Measurements from ENCODE around the gene CEACAM1.
"Not testable (repeated sequence)": the region's sequence is repeated elsewhere in the genome, so short reads cannot be mapped to it uniquely, and the experiment has no call there.

CEACAM1 gene

DNA sequence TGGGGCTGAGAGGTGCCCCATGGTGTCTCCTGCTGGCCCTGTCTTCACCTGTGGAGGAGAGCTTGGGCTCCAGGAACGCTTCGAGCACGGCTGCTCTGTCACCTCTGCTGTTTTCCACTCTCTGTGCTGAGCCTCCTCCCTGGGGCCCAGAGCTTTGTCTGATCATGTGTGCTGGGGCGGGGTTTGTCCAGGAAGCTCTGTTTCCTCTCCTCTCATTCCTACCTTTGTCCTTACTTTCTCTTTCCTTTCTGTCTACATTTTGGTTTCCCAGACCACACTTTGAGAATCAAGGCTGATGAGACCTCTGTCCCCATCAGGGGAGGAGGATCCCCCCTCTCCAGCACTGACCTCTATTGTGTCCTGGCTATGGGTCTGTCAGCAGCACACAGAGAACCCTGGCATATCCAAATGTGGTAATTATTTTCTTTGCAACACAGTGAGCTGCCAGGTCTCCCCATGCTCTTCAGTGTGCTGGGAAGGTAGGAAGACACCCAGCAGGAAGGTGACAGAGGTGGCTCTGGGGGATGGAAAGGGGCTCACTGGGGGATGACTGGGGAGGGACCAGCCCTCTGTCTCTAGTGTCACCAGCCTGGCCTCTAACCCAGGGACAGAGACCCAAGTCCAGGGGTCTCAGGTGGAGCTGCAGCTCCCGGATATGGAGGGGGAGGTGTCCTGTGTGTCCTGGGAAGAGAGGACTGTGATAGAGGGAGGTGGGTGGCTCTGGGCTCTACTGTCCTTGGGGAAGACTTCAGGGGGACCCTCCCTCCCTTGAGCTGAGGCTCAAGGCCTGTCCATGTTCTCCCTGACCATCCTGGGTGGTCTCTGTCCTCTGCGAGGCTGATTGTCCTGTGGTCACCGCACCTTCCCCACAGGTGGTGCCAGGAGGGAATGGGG, at the start of gene CEACAM1:
TSS of gene CEACAM1 (minus strand) at position 128 of the 894 bp plus-strand sequence. CDS start at position 21, 107 bp downstream.
- no peak for DNase-seq

DNA sequence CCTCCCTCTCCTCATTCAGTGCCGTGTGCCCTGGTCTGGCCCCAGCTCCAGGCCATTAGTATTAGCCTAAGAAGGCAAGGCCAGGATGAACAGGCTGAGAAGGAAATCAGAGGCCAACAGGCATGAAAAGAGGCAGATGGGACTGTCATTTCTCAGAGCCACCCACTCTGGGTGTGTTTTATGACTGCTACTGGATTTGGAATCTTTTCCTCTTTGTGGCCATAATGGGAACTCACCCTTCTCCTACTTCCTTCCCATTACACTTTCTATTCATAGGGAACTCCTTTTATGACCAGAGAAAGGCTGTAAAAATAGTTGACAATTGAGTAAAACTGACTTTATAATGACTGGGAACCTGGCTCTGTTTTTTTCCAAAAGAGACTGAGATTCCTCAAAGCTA, 48.7 kb upstream of the CEACAM1 start:
- no peak for DNase-seq

DNA sequence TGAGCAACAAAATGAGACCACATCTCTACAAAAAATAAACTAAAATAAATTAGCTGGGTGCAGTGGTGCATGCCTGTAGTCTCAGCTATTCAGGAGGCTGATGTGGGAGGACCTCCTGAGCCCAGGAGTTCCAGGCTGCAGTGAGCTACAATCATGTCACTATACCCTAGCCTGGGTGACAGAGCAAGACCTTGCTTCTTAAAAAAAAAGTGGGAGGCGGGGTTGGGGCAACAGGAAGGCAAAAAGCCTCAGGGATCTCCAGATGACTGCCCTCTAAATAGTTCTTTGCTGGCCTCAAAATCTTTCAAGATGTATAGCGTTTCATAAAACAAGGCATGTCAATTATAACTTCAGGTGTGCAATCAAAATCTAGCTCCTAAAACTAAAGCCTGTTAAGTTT, 48.0 kb upstream of the CEACAM1 start:
- no peak for DNase-seq

DNA sequence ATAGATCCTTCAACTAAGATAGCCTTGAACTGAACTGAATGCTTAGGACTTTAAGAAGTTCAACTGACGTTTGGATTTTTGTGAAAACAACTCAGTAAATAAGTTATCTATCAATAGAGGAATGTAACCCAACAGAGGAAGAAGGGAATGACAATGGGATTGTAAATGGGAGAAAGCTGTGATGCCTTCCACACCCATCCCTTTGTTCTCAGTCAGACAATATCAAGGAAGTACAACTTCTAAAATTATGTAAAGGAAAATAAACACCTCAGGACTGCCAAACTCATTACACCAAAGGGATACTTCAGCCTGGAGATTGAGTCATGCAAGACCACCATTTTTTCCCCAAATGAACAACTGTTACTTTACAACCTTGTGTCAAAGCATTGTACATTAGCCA, 45.4 kb upstream of the CEACAM1 start:
- DNase-seq = no peak

DNA sequence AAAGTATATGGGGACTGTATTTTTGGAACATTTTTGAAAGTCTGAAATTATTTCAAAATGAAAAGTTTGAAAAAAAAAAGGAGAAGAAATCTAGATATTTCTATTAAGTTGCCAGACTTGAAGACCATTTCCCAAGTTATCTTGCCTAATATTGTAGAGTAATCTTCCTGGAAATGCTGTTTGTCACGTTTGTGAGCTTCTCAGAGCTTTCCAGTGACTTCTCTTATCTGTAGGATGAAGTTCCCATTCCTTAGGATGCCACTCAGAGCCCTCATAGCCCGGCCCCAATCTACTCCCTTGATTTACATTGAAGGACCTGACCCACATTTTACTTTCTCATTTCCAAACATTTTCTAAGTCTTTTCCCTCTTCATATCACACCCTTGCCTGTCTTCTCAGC, 42.8 kb upstream of the CEACAM1 start:
- DNase-seq = no peak

GRCh38 chr19:42569193-42569592, 40.9 kb upstream of the CEACAM1 start:
- DNase-seq = no peak

GRCh38 chr19:42568006-42568405, 39.7 kb upstream of the CEACAM1 start:
- no peak for DNase-seq

DNA sequence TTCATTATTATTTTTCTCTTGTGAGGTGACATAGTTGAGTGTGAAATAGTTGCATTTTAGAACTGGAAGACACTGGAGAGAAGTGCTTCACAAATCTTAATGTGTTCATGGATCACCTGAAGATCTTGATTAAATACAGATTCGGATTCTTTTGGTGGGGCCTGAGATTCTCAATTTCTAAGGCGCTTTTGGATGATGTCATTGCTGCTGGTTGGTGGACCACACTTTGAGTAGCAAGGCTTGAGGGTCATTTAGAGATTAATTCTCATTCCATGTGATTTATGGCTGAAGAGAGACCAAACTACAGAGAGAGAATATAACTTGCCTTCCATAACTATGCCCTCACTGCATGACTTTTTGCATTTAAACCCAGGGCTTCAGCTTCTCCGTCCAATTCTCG, 39.3 kb upstream of the CEACAM1 start:
- DNase-seq = no peak

GRCh38 chr19:42563352-42564210, 35.3 kb upstream of the CEACAM1 start:
- DNase-seq = peak; percentile 52

DNA sequence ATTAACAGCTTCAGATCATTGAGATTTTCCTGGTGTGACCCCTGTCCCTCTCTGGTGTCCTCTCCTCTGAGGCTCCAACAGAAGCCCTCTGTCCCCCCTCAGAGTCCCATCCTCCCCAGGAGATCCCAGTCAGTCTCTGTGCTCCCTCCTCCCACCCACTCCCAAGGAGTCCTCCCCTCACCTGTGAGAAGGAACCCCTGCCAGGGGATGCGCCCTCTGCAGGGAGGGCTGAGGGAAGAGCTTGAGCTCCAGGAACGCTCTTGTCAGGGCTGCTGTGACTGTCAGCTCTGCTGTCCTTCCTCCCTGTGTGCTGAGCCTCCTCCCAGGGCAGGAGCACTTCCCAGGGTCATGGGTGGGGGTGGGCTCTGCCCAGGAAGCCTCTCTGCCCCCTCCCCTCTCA, 33.2 kb upstream of the CEACAM1 start:
- no peak for DNase-seq

DNA sequence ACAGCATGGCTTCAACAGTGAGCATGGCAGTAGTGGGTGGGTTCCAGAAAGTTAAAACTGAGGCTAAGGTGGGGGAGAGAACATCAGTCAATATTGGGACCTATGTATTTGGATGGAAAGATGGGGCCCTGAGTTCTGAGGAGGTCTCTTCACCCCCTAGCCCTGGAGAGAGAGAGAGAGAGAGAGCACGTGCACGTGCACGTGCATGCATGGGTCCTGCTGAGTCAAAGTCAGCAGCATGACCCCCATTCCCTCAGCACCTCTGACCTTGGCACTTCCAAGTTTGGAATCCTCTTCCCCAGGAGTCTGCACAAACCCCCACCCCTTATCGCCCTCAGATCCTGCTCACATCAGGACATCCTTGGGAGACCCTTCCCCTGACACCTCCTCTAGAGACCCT, 32.5 kb upstream of the CEACAM1 start:
- DNase-seq = no peak

- DNase-seq = no peak
These were observed 30.3 kb upstream of the CEACAM1 start for GRCh38 chr19:42558450-42559150.

- DNase-seq = not testable (repeated sequence)
These were observed 29.1 kb upstream of the CEACAM1 start for GRCh38 chr19:42557386-42557871.

GRCh38 chr19:42555801-42556200, 27.5 kb upstream of the CEACAM1 start:
- DNase-seq = no peak

GRCh38 chr19:42555317-42555716, 27.0 kb upstream of the CEACAM1 start:
- DNase-seq = no peak

GRCh38 chr19:42554046-42554575, 25.8 kb upstream of the CEACAM1 start:
- DNase-seq = no peak

DNA sequence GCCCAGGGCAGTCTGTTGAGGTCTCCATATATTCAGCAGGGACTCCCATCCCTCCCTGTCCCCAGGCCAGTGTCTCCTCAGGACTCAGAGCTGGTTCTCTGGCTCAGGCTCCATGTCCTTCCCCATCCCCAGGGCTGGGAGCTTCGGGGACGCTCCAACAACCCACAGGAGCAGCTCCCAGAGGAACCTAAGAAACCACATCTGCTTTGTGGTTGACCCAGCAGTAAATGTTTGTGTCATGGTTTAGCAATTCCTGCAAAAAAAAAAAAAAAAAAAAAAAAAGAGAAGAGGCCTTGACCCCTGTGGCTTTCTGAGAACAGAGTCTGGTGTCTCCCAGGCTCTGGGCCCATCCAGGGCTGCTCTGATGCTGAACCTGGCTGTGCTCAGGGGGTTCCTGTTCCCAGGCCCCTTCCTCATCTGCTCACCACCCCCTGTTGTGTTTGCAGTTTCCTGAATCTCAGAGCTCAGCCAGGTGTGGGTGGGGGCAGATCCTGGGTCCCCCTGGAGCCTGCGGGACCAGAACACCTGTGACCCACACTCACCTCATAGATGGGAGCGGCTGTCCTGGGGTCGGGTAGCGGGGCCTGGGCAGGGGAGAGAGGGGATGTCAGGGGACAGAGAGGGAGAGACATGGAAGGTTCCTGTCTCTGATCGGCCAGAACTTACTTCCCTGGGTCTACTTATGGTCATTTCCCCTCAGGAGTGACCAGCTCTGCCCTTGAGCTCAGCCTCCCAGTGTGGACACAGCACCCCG, 25.2 kb upstream of the CEACAM1 start:
- no peak for DNase-seq

GRCh38 chr19:42552086-42553065, 24.1 kb upstream of the CEACAM1 start:
- no peak for DNase-seq

DNA sequence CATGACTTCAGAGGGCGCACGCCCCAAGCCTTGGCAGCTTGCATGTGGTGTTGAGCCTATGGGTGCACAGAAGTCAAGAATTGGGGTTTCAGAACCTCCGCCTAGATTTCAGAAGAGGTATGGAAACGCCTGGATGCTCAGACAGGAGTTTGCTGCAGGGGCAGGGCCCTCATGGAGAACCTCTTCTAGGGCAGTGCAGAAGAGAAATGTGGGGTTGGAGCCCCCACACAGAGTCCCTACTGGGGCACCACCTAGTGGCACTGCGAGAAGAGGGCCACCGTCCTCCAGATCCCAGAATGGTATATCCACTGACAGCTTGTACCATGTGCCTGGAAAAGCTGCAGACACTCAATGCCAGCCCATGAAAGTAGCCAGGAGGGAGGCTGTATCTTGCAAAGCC, 22.2 kb upstream of the CEACAM1 start:
- not testable (repeated sequence) for DNase-seq

- DNase-seq = not testable (repeated sequence)
These were observed 20.8 kb upstream of the CEACAM1 start for GRCh38 chr19:42549067-42549466.

GRCh38 chr19:42548552-42548951, 20.3 kb upstream of the CEACAM1 start:
- DNase-seq = no peak
